OCI-LY1 (cell line): Measurements from ENCODE around the gene SLC13A2.

ENCODE experiments used
- H2AFZ ChIP-seq: fragments of 200-600 bp; sonication (generic), shearing (Covaris generic); 2 replicates; pipeline ENCODE4 v1.6.0; 2014; ENCODE audit warnings: antibody characterized with exemption, mild to moderate bottlenecking, low read length
- H3F3A ChIP-seq: fragments of 200-600 bp; sonication (generic), shearing (Covaris generic); 2 replicates; pipeline ENCODE4 v1.6.0; 2014; ENCODE audit warnings: mild to moderate bottlenecking, antibody characterized with exemption, low read length, moderate library complexity; ENCODE audit not compliant: insufficient read depth
- H3K27ac ChIP-seq: fragments of 200-600 bp; sonication (generic); 2 replicates; pipeline ENCODE4 v1.5.1; 2014; ENCODE audit warnings: low read length, mixed run types, mild to moderate bottlenecking, low read depth; ENCODE audit not compliant: poor library complexity, severe bottlenecking
- H3K27me3 ChIP-seq: fragments of 200-600 bp; sonication (generic); 2 replicates; pipeline ENCODE4 v1.6.0; 2014; ENCODE audit warnings: antibody characterized with exemption, mild to moderate bottlenecking, low read length, moderate library complexity; ENCODE audit not compliant: insufficient read depth
- H3K36me3 ChIP-seq: fragments of 200-600 bp; sonication (generic); 2 replicates; pipeline ENCODE4 v1.6.1; 2014; ENCODE audit warnings: mild to moderate bottlenecking, antibody characterized with exemption, low read length, moderate library complexity, mixed read lengths; ENCODE audit not compliant: insufficient read depth
- H3K4me1 ChIP-seq: fragments of 200-600 bp; sonication (generic); 2 replicates; pipeline ENCODE4 v1.5.1; 2014; ENCODE audit warnings: mild to moderate bottlenecking, low read length, moderate library complexity; ENCODE audit not compliant: insufficient read depth, severe bottlenecking
- H3K4me2 ChIP-seq: fragments of 200-600 bp; sonication (generic), shearing (Covaris generic); 2 replicates; pipeline ENCODE4 v1.6.1; 2014; ENCODE audit warnings: low read length
- H3K4me3 ChIP-seq: fragments of 200-600 bp; sonication (generic); 2 replicates; pipeline ENCODE4 v1.5.1; 2014; ENCODE audit warnings: low read length, low read depth, mild to moderate bottlenecking, mixed read lengths; ENCODE audit not compliant: poor library complexity, severe bottlenecking
- H3K79me2 ChIP-seq: fragments of 200-600 bp; shearing (Covaris generic); 2 replicates; pipeline ENCODE4 v1.6.1; 2016; ENCODE audit warnings: mixed run types, low read length, mixed read lengths; ENCODE audit not compliant: insufficient read depth
- H3K9ac ChIP-seq: fragments of 200-600 bp; sonication (generic), shearing (Covaris generic); 2 replicates; pipeline ENCODE4 v1.6.1; 2014; ENCODE audit warnings: mild to moderate bottlenecking, low read length, mixed read lengths
- H3K9me2 ChIP-seq: fragments of 200-600 bp; sonication (generic), shearing (Covaris generic); 2 replicates; pipeline ENCODE4 v1.6.1; 2014; ENCODE audit warnings: low read depth, mild to moderate bottlenecking, low read length, mixed read lengths
- H3K9me3 ChIP-seq: fragments of 200-600 bp; shearing (Covaris generic); 2 replicates; pipeline ENCODE4 v1.6.1; 2014; ENCODE audit warnings: low read length, mixed read lengths
- H4K20me1 ChIP-seq: fragments of 200-600 bp; sonication (generic), shearing (Covaris generic); 2 replicates; pipeline ENCODE4 v1.6.0; 2016; ENCODE audit warnings: mild to moderate bottlenecking, low read length; ENCODE audit not compliant: insufficient read depth
- CTCF ChIP-seq: fragments of 200-600 bp; sonication (generic), shearing (Covaris generic); IDR thresholded peaks from 2 replicates; pipeline ENCODE4 v1.5.1; 2017; ENCODE audit warnings: mild to moderate bottlenecking, antibody characterized with exemption, low read length, moderate library complexity, mixed read lengths
- EZH2 ChIP-seq: fragments of 200-600 bp; sonication (generic), shearing (Covaris generic); IDR thresholded peaks from 2 replicates; pipeline ENCODE4 v1.8.0; 2017; ENCODE audit warnings: borderline replicate concordance, mixed run types, mild to moderate bottlenecking, antibody characterized with exemption, low read length, moderate library complexity, mixed read lengths

SLC13A2 gene

GRCh38 chr17:28470914-28471366, 2.5 kb upstream of the SLC13A2 start:
- Histone ChIP-seq H3K9me3 (no peaks in the 10 kb centered on the region), H3K27ac (no peak overlapping the region), H3F3A (no peaks in the 10 kb centered on the region), H4K20me1 (no peaks in the 10 kb centered on the region), H3K4me3 (no peak overlapping the region), H3K36me3 (no peaks in the 10 kb centered on the region), H3K4me1 (no peaks in the 10 kb centered on the region), H3K9ac (no peak overlapping the region), H3K4me2 (no peak overlapping the region), H2AFZ (no peak overlapping the region), H3K79me2 (no peaks in the 10 kb centered on the region), H3K27me3 (no peaks in the 10 kb centered on the region), H3K9me2 (no peaks in the 10 kb centered on the region)
- TF ChIP-seq EZH2 (no peak), CTCF (no peak)

GRCh38 chr17:28471531-28472342, 1.7 kb upstream of the SLC13A2 start:
- H3K4me1 ChIP-seq, result no peaks in the 10 kb centered on the region
- no peaks in the 10 kb centered on the region for H3K36me3 ChIP-seq

GRCh38 chr17:28472871-28473497, 460 bp upstream of the SLC13A2 start:
- H3K4me3 ChIP-seq, result no peak overlapping the region
- H3K4me2 ChIP-seq, result no peak overlapping the region
- no peaks in the 10 kb centered on the region for H3F3A ChIP-seq
- no peaks in the 10 kb centered on the region for H3K4me1 ChIP-seq
- no peaks in the 10 kb centered on the region for H3K9me2 ChIP-seq
- no peak overlapping the region for H3K27ac ChIP-seq
- H3K9ac ChIP-seq, result no peak overlapping the region
- no peaks in the 10 kb centered on the region for H3K9me3 ChIP-seq
- no peaks in the 10 kb centered on the region for H3K79me2 ChIP-seq
- no peaks in the 10 kb centered on the region for H3K27me3 ChIP-seq
- no peak overlapping the region for H2AFZ ChIP-seq
- no peaks in the 10 kb centered on the region for H3K36me3 ChIP-seq
- no peak for TF ChIP-seq EZH2
- TF ChIP-seq CTCF, result no peak
- H4K20me1 ChIP-seq, result no peaks in the 10 kb centered on the region

More at GRCh38 chr17:28471531-28472342, 1.7 kb upstream of the SLC13A2 start:
- Histone ChIP-seq H3K4me2 (no peak overlapping the region), H3K9me2 (no peaks in the 10 kb centered on the region), H2AFZ (no peak overlapping the region), H3K27ac (no peak overlapping the region), H3F3A (no peaks in the 10 kb centered on the region), H3K79me2 (no peaks in the 10 kb centered on the region), H3K9ac (no peak overlapping the region), H3K27me3 (no peaks in the 10 kb centered on the region), H4K20me1 (no peaks in the 10 kb centered on the region), H3K4me3 (no peak overlapping the region), H3K9me3 (no peaks in the 10 kb centered on the region)
- no peak for TF ChIP-seq CTCF
- TF ChIP-seq EZH2, result no peak
